Breast epithelium (tissue), 3 donors: Measurements from ENCODE around the gene TM4SF4.

Source experiments
- POLR2A ChIP-seq: fragments of 450-650 bp; IDR thresholded peaks from one replicate; pipeline ENCODE4 v1.6.1; 2016; ENCODE audit warnings: antibody characterized with exemption, mild to moderate bottlenecking, moderate library complexity
- POLR2AphosphoS5 ChIP-seq, 3 donors: sonication (generic); formaldehyde crosslinking; IDR thresholded peaks; one replicate each; pipeline ENCODE4 v1.6.1; 2017; ENCODE audit warnings: antibody characterized with exemption in 3 of 3
- TF ChIP-seq, protein P1 (sequence below), 3 donors: fragments of 450-650 bp; IDR thresholded peaks; one replicate each; pipeline ENCODE4 v1.5.1; 2016 to 2017; ENCODE audit warnings: antibody characterized with exemption in 3 of 3, mild to moderate bottlenecking in 3 of 3, moderate library complexity in 3 of 3

DNA sequence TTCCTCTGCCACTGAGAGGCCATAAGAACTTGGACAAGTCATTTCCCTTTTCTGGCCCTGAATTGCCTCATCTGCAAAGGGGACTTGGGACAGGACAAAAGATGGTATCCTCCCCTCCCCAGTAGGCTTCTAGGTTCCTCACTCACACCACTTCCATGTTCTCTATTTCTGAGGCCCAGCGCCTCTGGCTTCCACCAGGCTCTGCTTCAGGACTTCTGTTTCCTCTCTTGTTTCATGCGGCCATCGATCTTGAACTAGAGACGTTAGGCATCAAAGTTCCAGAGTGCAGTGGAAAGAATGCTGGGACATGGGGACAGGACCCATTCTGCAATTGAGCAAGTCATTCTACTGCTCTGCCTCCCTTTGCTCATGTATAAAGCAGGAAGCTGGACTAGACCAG is 1.7 kb downstream of the TM4SF4 start:
- TF ChIP-seq, protein P1, sequence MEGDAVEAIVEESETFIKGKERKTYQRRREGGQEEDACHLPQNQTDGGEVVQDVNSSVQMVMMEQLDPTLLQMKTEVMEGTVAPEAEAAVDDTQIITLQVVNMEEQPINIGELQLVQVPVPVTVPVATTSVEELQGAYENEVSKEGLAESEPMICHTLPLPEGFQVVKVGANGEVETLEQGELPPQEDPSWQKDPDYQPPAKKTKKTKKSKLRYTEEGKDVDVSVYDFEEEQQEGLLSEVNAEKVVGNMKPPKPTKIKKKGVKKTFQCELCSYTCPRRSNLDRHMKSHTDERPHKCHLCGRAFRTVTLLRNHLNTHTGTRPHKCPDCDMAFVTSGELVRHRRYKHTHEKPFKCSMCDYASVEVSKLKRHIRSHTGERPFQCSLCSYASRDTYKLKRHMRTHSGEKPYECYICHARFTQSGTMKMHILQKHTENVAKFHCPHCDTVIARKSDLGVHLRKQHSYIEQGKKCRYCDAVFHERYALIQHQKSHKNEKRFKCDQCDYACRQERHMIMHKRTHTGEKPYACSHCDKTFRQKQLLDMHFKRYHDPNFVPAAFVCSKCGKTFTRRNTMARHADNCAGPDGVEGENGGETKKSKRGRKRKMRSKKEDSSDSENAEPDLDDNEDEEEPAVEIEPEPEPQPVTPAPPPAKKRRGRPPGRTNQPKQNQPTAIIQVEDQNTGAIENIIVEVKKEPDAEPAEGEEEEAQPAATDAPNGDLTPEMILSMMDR (IDR thresholded peaks at IDR 0.05) = no peak
- TF ChIP-seq POLR2AphosphoS5 (IDR thresholded peaks at IDR 0.05) = no peak
- TF ChIP-seq POLR2A = no peak
